Measurements from ENCODE around the gene SH3GL2.

DNA sequence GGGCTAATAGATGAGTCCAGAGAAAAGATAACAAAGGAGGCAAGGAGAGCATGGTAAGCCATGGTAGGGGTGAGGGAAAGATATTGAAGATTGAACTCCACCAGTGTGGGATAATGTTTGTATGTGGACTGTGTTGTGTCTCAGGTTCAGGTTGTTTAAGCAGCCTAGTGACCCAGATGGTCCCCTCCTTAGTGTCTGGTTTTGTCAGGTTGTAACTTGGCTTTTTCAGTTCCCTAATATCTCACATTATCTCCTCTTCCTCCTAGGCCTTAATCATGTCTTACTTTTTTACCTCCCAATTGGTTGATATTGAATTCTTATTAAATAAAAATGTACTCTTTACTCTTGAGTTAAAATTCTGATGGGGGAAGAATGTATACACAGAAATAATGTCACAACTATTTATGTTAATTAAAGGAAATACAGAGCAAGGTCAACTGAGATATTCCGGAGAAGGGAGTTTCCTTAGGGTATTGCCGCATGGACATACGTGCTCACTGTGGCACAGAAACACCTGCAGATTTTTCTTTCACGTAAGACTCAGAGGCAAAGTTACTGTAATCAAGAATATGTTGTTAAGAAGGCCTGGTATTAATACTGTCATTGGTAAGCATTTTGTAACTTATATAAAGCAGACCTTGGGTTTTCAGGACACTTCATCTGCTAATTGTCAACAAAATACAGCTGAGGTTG lies 23.4 kb upstream of the SH3GL2 start:
- TF ChIP-seq, protein P1, sequence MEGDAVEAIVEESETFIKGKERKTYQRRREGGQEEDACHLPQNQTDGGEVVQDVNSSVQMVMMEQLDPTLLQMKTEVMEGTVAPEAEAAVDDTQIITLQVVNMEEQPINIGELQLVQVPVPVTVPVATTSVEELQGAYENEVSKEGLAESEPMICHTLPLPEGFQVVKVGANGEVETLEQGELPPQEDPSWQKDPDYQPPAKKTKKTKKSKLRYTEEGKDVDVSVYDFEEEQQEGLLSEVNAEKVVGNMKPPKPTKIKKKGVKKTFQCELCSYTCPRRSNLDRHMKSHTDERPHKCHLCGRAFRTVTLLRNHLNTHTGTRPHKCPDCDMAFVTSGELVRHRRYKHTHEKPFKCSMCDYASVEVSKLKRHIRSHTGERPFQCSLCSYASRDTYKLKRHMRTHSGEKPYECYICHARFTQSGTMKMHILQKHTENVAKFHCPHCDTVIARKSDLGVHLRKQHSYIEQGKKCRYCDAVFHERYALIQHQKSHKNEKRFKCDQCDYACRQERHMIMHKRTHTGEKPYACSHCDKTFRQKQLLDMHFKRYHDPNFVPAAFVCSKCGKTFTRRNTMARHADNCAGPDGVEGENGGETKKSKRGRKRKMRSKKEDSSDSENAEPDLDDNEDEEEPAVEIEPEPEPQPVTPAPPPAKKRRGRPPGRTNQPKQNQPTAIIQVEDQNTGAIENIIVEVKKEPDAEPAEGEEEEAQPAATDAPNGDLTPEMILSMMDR (conservative IDR thresholded peaks at IDR 0.05 in 1 of 2, IDR thresholded peaks at IDR 0.05 in 1 of 2; ENCODE audit: extremely low read depth in 1 of 2, insufficient read depth in 1 of 2, low read depth in 1 of 2, low read length in 2 of 2), result no peak
- TF ChIP-seq EZH2 (IDR thresholded peaks at IDR 0.05; ENCODE audit: borderline replicate concordance, low read length), result no peak
